Pancreas (tissue), 10 donors: Measurements from ENCODE around the gene PRUNE1. TPM values are rescaled to one million over a fixed set of nuclear protein-coding genes. Genes with fewer than 3 reads are reported as not detected.

Experiments used
- ATAC-seq, 4 donors: fragments of 200-7000 bp; cut with Tn5 transposase; one replicate each; pipeline versions ENCODE4 v1.8.0 to v1.9.1; 2020; ENCODE audit warnings: mild to moderate bottlenecking in 4 of 4, moderate library complexity in 4 of 4
- DNase-seq, 6 donors: peaks; one replicate each; pipeline ENCODE4 v3.0.0-alpha.2; 2020
- FAIRE-seq: peaks from 2 replicates; lab custom pipeline; 2012; peaks lifted over from hg19 to GRCh38; lab: Jason Lieb, UNC
- H3K27ac ChIP-seq, 4 donors: fragments of 200-600 bp; sonication (generic); 1 replicate in 3 of 4; 2 replicates in 1 of 4; pipeline versions ENCODE4 v1.5.0 to v1.8.0; 2020
- H3K27me3 ChIP-seq, 4 donors: fragments of 200-600 bp; one replicate each; pipeline ENCODE4 v1.8.0; 2021
- H3K36me3 ChIP-seq, 3 donors: fragments of 200-600 bp; sonication (generic) in 1 of 3; one replicate each; pipeline versions ENCODE4 v1.5.0 to v1.8.0; 2020 to 2021
- H3K4me1 ChIP-seq, 3 donors: fragments of 200-600 bp; one replicate each; pipeline ENCODE4 v1.8.0; 2021
- H3K4me3 ChIP-seq, 4 donors: fragments of 200-600 bp; sonication (generic) in 2 of 4; one replicate each; pipeline versions ENCODE4 v1.5.0 to v1.8.0; 2020 to 2021
- H3K9me3 ChIP-seq, 4 donors: fragments of 200-600 bp; one replicate each; pipeline ENCODE4 v1.8.0; 2021
- WGBS, 2 donors: extraction: QIAGEN DNeasy Blood & Tissue Kit; methylation state at CpG; one replicate each; pipeline ENCODE4 v1.1.7; 2013; 5-methylcytosine and 5-hydroxymethylcytosine counted together
- intact Hi-C, 3 donors: fragments of 100-400 bp; cut with DNase I; formaldehyde crosslinking; loops; one replicate each; pipeline versions ENCODE4 v1.11.1 to v1.14.2; 2022
- polyA plus RNA-seq, 2 donors: library from polyadenylated mRNA; stranded (reverse); fragments of 200-250 nt; gene quantifications; one replicate each; pipeline ENCODE4 v1.2.3, GENCODE V29; 2013
- total RNA-seq, 6 donors: library from RNA; stranded (reverse); fragmentation: NEBNext Ultra II Directional in 4 of 6; extraction: Animal tissue kit (Norgen Biotek cat#: 25700) in 4 of 6; gene quantifications; one replicate each; pipeline versions ENCODE4 v1.2.1 to v1.2.4, GENCODE V29; 2021 to 2023
- TF ChIP-seq, protein P1 (sequence below), 4 donors: fragments of 200-600 bp; sonication (generic) in 3 of 4; IDR thresholded peaks; one replicate each; pipeline versions ENCODE4 v1.5.0 to v1.8.0; 2021; ENCODE audit warnings: antibody characterized with exemption in 4 of 4
- donor health status: healthy with polysubstance abuse.
- donor health status: DM: no; HTN: no; CAD: no; lungs with moderate emphysema.
- donor health status: DM: no; HTN: no; CAD: no.
- donor health status: control.
- donor health status: control.
- donor health status: Bipolar disorder and iron deficiency.
- donor health status: DM: yes; HTN: yes; CAD: no.
- donor health status: DM: no; HTN: no; CAD: no.
- donor health status: DM: no; HTN: no; CAD: no.
- donor health status: DM: yes; HTN: yes; CAD: no.

Gene PRUNE1
- total and polyA plus RNA-seq, 8 donors, result 6.4 to 16.7 (median 8.1) TPM

DNA sequence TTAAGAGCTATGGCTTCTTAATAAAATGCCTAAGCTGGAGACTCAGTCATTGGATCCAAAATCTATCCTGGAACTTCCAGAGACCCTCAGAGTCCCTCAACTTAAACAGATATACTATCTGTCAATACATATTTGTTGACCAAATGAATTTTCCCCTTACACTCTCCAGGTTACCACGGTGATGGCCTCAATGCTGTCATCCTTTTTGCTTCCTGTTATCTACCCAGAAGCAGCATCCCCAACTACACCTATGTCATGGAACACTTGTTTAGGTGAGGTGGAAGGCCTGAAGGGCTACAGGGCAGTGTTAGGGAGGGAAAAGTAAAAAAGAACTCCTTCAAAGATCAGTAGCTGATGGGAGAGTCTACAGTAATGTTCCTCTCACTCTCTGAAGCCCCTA is 34.9 kb downstream of the PRUNE1 start:
- WGBS, 2 donors, result 90 to 96% methylated on average over 1 of the region's 1 CpG
- Histone ChIP-seq H3K27ac (no peak overlapping the region), H3K27me3 (no peaks in the 10 kb centered on the region), H3K36me3 (no peaks in the 10 kb centered on the region), H3K4me3 (no peak overlapping the region), H3K9me3 (no peaks in the 10 kb centered on the region), H3K4me1 (peaks cover 0 to 3% (median 0%) of the 10 kb centered on the region in 3 donors)
- DNase-seq (no peak), ATAC-seq (no peak), FAIRE-seq (no peak)
- TF ChIP-seq, protein P1, sequence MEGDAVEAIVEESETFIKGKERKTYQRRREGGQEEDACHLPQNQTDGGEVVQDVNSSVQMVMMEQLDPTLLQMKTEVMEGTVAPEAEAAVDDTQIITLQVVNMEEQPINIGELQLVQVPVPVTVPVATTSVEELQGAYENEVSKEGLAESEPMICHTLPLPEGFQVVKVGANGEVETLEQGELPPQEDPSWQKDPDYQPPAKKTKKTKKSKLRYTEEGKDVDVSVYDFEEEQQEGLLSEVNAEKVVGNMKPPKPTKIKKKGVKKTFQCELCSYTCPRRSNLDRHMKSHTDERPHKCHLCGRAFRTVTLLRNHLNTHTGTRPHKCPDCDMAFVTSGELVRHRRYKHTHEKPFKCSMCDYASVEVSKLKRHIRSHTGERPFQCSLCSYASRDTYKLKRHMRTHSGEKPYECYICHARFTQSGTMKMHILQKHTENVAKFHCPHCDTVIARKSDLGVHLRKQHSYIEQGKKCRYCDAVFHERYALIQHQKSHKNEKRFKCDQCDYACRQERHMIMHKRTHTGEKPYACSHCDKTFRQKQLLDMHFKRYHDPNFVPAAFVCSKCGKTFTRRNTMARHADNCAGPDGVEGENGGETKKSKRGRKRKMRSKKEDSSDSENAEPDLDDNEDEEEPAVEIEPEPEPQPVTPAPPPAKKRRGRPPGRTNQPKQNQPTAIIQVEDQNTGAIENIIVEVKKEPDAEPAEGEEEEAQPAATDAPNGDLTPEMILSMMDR (IDR thresholded peaks at IDR 0.05), result no peak
- intact Hi-C loops, result no loop called here

DNA sequence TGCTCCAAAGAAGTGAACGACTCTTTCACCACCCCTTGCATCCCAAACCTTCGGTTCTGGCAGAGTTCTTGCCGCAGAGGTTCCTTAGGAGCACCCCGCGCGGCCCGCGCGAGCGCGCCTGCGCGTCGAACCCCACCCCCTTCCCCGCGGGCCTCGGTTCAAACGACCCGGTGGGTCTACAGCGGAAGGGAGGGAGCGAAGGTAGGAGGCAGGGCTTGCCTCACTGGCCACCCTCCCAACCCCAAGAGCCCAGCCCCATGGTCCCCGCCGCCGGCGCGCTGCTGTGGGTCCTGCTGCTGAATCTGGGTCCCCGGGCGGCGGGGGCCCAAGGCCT is 39.3 kb downstream of the PRUNE1 start, which contains the start of gene C1orf56:
Gene C1orf56, plus strand, starts transcription at position 161 of the 334 bp plus-strand sequence. Its CDS starts 97 bp downstream, at position 258.
- FAIRE-seq, result no peak
- intact Hi-C loops, result no loop called here

GRCh38 chr1:151047925-151048644 is 39.8 kb downstream of the PRUNE1 start:
- ATAC-seq, result peak; percentile 86 to 92 (median 88)
- Histone ChIP-seq H3K27me3 (no peaks in the 10 kb centered on the region), H3K36me3 (peaks cover 0 to 15% (median 7%) of the 10 kb centered on the region in 3 donors), H3K4me1 (peaks cover 0 to 13% (median 4%) of the 10 kb centered on the region in 3 donors), H3K4me3 (peak overlapping the region; percentile 52 to 86 (median 70)), H3K9me3 (no peaks in the 10 kb centered on the region), H3K27ac (peak overlapping the region; percentile 63 to 79 (median 71))
- FAIRE-seq, result no peak
- intact Hi-C loops, result no loop called here
- DNase-seq, result peak; percentile 66 to 91 (median 78)
- TF ChIP-seq, protein P1 (IDR thresholded peaks at IDR 0.05), result no peak
- 0% methylated on average over 48 of the region's 48 CpGs for WGBS, 2 donors

More for the DNA sequence above, 39.3 kb downstream of the PRUNE1 start, which contains the start of gene C1orf56:
- DNase-seq, result peak; percentile 58 to 85 (median 68)
- Histone ChIP-seq H3K36me3 (peaks cover 0 to 10% (median 2%) of the 10 kb centered on the region in 3 donors), H3K27ac (peak within 1 kb of the TSS; percentile 63 to 79 (median 71)), H3K27me3 (no peaks in the 10 kb centered on the region), H3K9me3 (no peaks in the 10 kb centered on the region), H3K4me1 (peaks cover 0 to 13% (median 4%) of the 10 kb centered on the region in 3 donors), H3K4me3 (peak within 1 kb of the TSS; percentile 52 to 86 (median 70))
- TF ChIP-seq, protein P1 (IDR thresholded peaks at IDR 0.05), result no peak
- 0 to 2% methylated on average over 27 to 29 of the region's 29 CpGs for WGBS, 2 donors
- peak; percentile 74 to 90 (median 85) for ATAC-seq

- no peak for DNase-seq
- Histone ChIP-seq H3K36me3 (peaks cover 0 to 21% (median 12%) of the 10 kb centered on the region in 3 donors), H3K9me3 (no peaks in the 10 kb centered on the region), H3K4me3 (peak overlapping the region; percentile 52 to 86 (median 70)), H3K4me1 (peaks cover 0 to 13% (median 4%) of the 10 kb centered on the region in 3 donors), H3K27ac (peak overlapping the region in 3 of 4 donors; percentile 64 to 79 (median 78)), H3K27me3 (no peaks in the 10 kb centered on the region)
- WGBS, 2 donors, result 1 to 7% methylated on average over 3 of the region's 3 CpGs
- no peak for FAIRE-seq
- TF ChIP-seq, protein P1 (IDR thresholded peaks at IDR 0.05), result peak in 3 of 4 donors; percentile 30 to 39 (median 35)
- intact Hi-C loops, result no loop called here
- ATAC-seq, result no peak
Observed at GRCh38 chr1:151048645-151049032, 40.4 kb downstream of the PRUNE1 start.
